ENCODE results near the gene ZC3H4.

- no peak for TF ChIP-seq CTCF (IDR thresholded peaks at IDR 0.05)
- TF ChIP-seq ZFX (IDR thresholded peaks at IDR 0.05; ENCODE audit: borderline replicate concordance) = no peak
Measured at GRCh38 chr19:47022140-47022536, 91.4 kb downstream of the ZC3H4 start.

All from 22Rv1 (cell line).